Measurements from ENCODE around the gene SBNO1.

GRCh38 chr12:123337070-123337469 lies 27.6 kb downstream of the SBNO1 start:
- TF ChIP-seq MAX (IDR thresholded peaks at IDR 0.05; ENCODE audit: insufficient read depth, insufficient read length): no peak
- TF ChIP-seq CTCF (IDR thresholded peaks at IDR 0.05; ENCODE audit: extremely low read depth in 1 of 2, insufficient read depth in 1 of 2, low read depth in 1 of 2, low read length in 2 of 2): no peak
- no peak for TF ChIP-seq POLR2A (IDR thresholded peaks at IDR 0.05; ENCODE audit: low read depth, low read length)
- TF ChIP-seq MYC (IDR thresholded peaks at IDR 0.05; ENCODE audit: low read depth, low read length): no peak
- TF ChIP-seq EZH2 (IDR thresholded peaks at IDR 0.05; ENCODE audit: borderline replicate concordance, low read depth, low read length, severe bottlenecking): no peak
